GM12878 (cell line): ENCODE results near the gene IQGAP2. TPM values are rescaled to one million over a fixed set of nuclear protein-coding genes. Genes with fewer than 3 reads are reported as not detected.

Experiments used
- ATAC-seq: fragments of 200-7000 bp; cut with Tn5 transposase; 3 replicates; pipeline ENCODE4 v1.9.1; 2020; ENCODE audit warnings: mild to moderate bottlenecking, moderate library complexity
- BruUV-seq: library from RNA; stranded (reverse); fragments of 400-500 nt; replicated peaks from 2 replicates; lab custom pipeline; 2021; lab: Mats Ljungman, UMichigan
- CTCF ChIA-PET: fragments of 300-600 bp; sonication (Branson Sonifier 250); formaldehyde crosslinking; extraction: SDS; loops from one replicate; lab custom pipeline; 2021; ENCODE audit warnings: inconsistent platforms; lab: Yijun Ruan, JAX
- POLR2A ChIA-PET: fragments of 350-600 bp; formaldehyde crosslinking; extraction: SDS; loops from one replicate; lab custom pipeline; 2021; ENCODE audit warnings: inconsistent platforms; lab: Charles Lee
- RAD21 ChIA-PET: fragments of 300-600 bp; sonication (Branson Sonifier 250); formaldehyde crosslinking; loops from one replicate; lab custom pipeline; 2023; ENCODE audit warnings: antibody characterized with exemption; ENCODE audit not compliant: unreplicated experiment; lab: Charles Lee
- SMC1A ChIA-PET: fragments of 300-600 bp; sonication (Branson Sonifier 250); formaldehyde crosslinking; loops from one replicate; lab custom pipeline; 2023; ENCODE audit not compliant: unreplicated experiment, uncharacterized antibody; lab: Charles Lee
- DNase-seq: peaks from one replicate; pipeline ENCODE4 v3.0.0-alpha.2; 2011; ENCODE audit warnings: low read depth, low spot score
- FAIRE-seq: peaks from 3 replicates; lab custom pipeline; 2011; peaks lifted over from hg19 to GRCh38; lab: Jason Lieb, UNC
- H2AFZ ChIP-seq: 2 replicates; pipeline ENCODE4 v1.6.0; 2011; ENCODE audit warnings: low read depth, low read length, control low read depth; ENCODE audit not compliant: control insufficient read depth
- H3K27ac ChIP-seq: 2 replicates; pipeline ENCODE4 v1.5.1; 2011; ENCODE audit warnings: control low read depth; ENCODE audit not compliant: control insufficient read depth, insufficient read depth
- H3K27me3 ChIP-seq, 2 experiments: replicated peaks in 1 of 2; 2 replicates each; pipeline versions ENCODE4 v1.6.0 to v1.6.1; 2011; ENCODE audit warnings: low read length in 1 of 2; ENCODE audit not compliant: control insufficient read depth in 2 of 2, insufficient read depth in 2 of 2
- H3K36me3 ChIP-seq, 2 experiments: 2 replicates each; pipeline ENCODE4 v1.5.1; 2011; ENCODE audit warnings: low read length in 1 of 2; ENCODE audit not compliant: control insufficient read depth in 2 of 2, insufficient read depth in 2 of 2
- H3K4me1 ChIP-seq: 2 replicates; pipeline ENCODE4 v1.6.1; 2011; ENCODE audit warnings: mild to moderate bottlenecking, low read length, moderate library complexity, mixed read lengths; ENCODE audit not compliant: control insufficient read depth, insufficient read depth
- H3K4me2 ChIP-seq: 2 replicates; pipeline ENCODE4 v1.6.0; 2011; ENCODE audit warnings: control low read depth; ENCODE audit not compliant: control insufficient read depth, insufficient read depth
- H3K4me3 ChIP-seq: fragments of 200-600 bp; sonication (generic); 2 replicates; pipeline ENCODE4 v1.5.1; 2016
- H3K79me2 ChIP-seq: 2 replicates; pipeline ENCODE4 v1.6.0; 2011; ENCODE audit warnings: low read length; ENCODE audit not compliant: control insufficient read depth, insufficient read depth
- H3K9ac ChIP-seq: 2 replicates; pipeline ENCODE4 v1.8.0; 2011; ENCODE audit warnings: low read length, control low read depth, mixed read lengths; ENCODE audit not compliant: control insufficient read depth, insufficient read depth
- H3K9me3 ChIP-seq: replicated peaks from 3 replicates; pipeline ENCODE4 v1.5.1; 2011; ENCODE audit warnings: mild to moderate bottlenecking, low read length; ENCODE audit not compliant: control insufficient read depth, insufficient read depth
- H4K20me1 ChIP-seq: 2 replicates; pipeline ENCODE4 v1.6.0; 2011; ENCODE audit not compliant: control insufficient read depth, insufficient read depth
- BHLHE40 ChIP-seq, 2 experiments: fragments of 450-650 bp in 1 of 2; IDR thresholded peaks; 2 replicates each; pipeline ENCODE4 v1.6.1; 2011 to 2017; ENCODE audit warnings: low read depth in 2 of 2, borderline replicate concordance in 1 of 2, improper control_type of control experiment in 1 of 2, low read length in 1 of 2, mild to moderate bottlenecking in 1 of 2
- ZBTB11 ChIP-seq: fragments of 450-650 bp; formaldehyde crosslinking; IDR thresholded peaks from 2 replicates; pipeline ENCODE4 v1.5.0; 2022; ENCODE audit warnings: mild to moderate bottlenecking, missing genetic modification characterization
- WGBS: methylation state at CpG from one replicate; pipeline ENCODE4 v1.1.6; 2016; ENCODE audit warnings: low lambda C conversion rate; ENCODE audit not compliant: insufficient replicate concordance, insufficient coverage; ENCODE audit errors: missing lambda C conversion rate; 5-methylcytosine and 5-hydroxymethylcytosine counted together
- in situ Hi-C: fragments of 300-500 bp; cut with MboI; formaldehyde crosslinking; loops from 9 replicates; pipeline ENCODE4 v1.14.3; 2018; ENCODE audit warnings: mixed read lengths
- intact Hi-C: fragments of 100-400 bp; cut with micrococcal nuclease; formaldehyde crosslinking; loops from one replicate; pipeline ENCODE4 v1.14.2; 2022; ENCODE audit not compliant: unreplicated experiment
- polyA plus RNA-seq, 11 experiments: library from polyadenylated mRNA; depleted of rRNA in 4 of 11; unstranded in 6 of 11; stranded (reverse) in 5 of 11; fragments of >200 nt; fragmentation: Nextera tagmentation in 4 of 11; fragmentation: Illumina TruSeq in 1 of 11; extraction: Ambion mirVana in 4 of 11; extraction: Trizol in 1 of 11; gene quantifications; 1 replicate in 1 of 11; 2 replicates in 10 of 11; pipeline versions ENCODE4 v1.2.1 to v1.2.3, GENCODE V29; 2011 to 2016; ENCODE audit warnings: inconsistent platforms in 2 of 11, missing spikeins in 2 of 11, low read depth in 1 of 11
- total RNA-seq, 4 experiments: library from RNA; depleted of rRNA in 3 of 4; stranded (reverse); fragments of >200 nt in 3 of 4; fragmentation: Illumina TruSeq in 1 of 4; extraction: Trizol in 1 of 4; gene quantifications; 2 replicates each; pipeline versions ENCODE4 v1.2.1 to v1.2.3, GENCODE V29; 2013 to 2021

IQGAP2 gene
- total and polyA plus RNA-seq, 10 of the 15 experiments (the other 5 are each of a cell fraction or from before 2014, with no cell fraction given): 14.5 to 41.4 (median 21.8) TPM

DNA sequence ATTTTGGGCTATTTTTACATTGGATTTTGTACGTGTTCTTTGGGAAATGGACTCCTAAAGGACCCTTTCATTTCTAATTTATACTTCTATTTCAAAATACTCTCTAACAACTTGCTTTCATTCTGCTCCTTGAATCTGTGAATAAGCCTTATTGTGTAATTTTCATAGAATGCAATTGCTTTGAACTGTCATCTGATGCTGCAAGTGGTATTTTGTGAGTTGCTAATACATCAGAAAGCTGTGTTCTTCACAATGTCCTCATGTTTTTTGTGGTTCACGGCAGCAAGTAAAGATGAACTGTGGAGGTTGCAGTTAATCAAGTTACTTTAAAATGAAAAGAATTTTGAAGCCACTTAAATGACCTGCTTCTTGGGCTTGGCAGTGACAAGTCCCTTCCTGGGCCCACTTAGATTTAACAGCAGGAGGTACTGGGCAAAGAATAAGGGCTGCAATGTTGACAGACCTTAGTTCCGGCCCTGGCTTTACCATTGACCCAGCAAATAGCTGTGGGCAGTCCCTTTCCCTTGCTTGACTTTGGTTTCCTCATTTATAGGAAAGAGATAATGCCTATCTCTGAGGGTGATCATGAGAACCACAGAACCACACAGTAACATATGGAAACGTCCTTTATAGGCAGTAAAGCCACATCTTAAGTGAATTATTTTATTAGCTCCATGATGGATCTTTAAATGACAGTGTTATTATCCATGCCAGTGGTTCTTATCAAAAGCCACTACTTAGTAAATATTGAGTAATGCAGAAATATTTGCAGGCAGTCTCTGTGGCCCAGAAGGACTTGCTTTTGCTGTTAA, 54.8 kb downstream of the IQGAP2 start:
- no TSS peak for BruUV-seq

More for the DNA sequence above, 54.8 kb downstream of the IQGAP2 start:
- no peaks in the 10 kb centered on the region for H3K9me3 ChIP-seq
- H3K4me3 ChIP-seq: no peak overlapping the region
- no peak overlapping the region for H3K4me2 ChIP-seq
- SMC1A ChIA-PET: no interaction called here
- in situ Hi-C loops (no loop called here), intact Hi-C loops (no loop called here)
- DNase-seq (no peak), FAIRE-seq (no peak), ATAC-seq (no peak)
- peaks cover 0 to 4% of the 10 kb centered on the region in 2 experiments; a peak in 1 of 4 replicates for H3K36me3 ChIP-seq
- POLR2A ChIA-PET: no interaction called here
- H3K79me2 ChIP-seq: no peaks in the 10 kb centered on the region
- no peak overlapping the region for H3K27ac ChIP-seq
- H4K20me1 ChIP-seq: no peaks in the 10 kb centered on the region
- TF ChIP-seq ZBTB11 (CRISPR knock-in tag) (no peak), BHLHE40 (IDR thresholded peaks at IDR 0.05; ENCODE audit: borderline replicate concordance in 1 of 2, low read depth in 2 of 2, low read length in 1 of 2) (no peak)
- CTCF ChIA-PET: no interaction called here
- no peak overlapping the region for H2AFZ ChIP-seq
- no peaks in the 10 kb centered on the region for H3K27me3 ChIP-seq
- H3K9ac ChIP-seq: no peak overlapping the region
- H3K4me1 ChIP-seq: no peaks in the 10 kb centered on the region
- 42% methylated on average over 4 of the region's 4 CpGs for WGBS
- RAD21 ChIA-PET: no interaction called here
